Measurements from ENCODE around the gene PTPRN2. TPM values are rescaled to one million over a fixed set of nuclear protein-coding genes. Genes with fewer than 3 reads are reported as not detected.

PTPRN2 gene
- total RNA-seq, 2 experiments from 2014 or later = 0.70 TPM; not detected in 1

DNA sequence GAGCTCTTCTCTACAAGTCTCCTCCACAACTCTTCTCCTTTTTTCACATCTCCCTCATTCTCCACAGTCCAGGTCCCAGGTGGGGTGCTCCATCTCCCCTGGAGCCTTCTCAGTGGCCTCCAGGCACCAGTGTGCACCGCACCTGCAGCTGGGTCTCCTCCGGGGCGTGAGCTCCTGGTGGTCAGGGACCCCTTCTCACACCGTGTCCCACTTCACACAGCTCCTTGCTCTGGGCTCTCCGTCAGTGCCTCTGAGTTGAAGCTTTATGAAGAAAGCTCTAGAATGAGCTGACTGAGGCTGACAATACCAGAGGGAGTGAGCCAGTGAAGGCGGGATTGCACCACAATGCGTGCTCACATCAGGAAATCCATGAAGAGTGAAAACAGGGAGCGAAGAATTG, 960.6 kb downstream of the PTPRN2 start:
- H3K9me3 ChIP-seq (ENCODE audit: low read length) = no peaks in the 10 kb centered on the region
- no peak overlapping the region for H3K4me2 ChIP-seq (ENCODE audit: low read length)
- ChIA-PET POLR2A (interaction anchor here (0.9 kb wide), 1 partner anchor 34 kb away, joined by 3 read pairs; no protein-coding TSS in a partner anchor), CTCF (ENCODE audit: unreplicated experiment) (no interaction called here)
- BruUV-seq (replicated peaks) = no TSS peak
- H4K20me1 ChIP-seq (ENCODE audit: insufficient read depth, low read length) = no peaks in the 10 kb centered on the region
- H3K9me2 ChIP-seq (ENCODE audit: insufficient read depth, low read length) = no peaks in the 10 kb centered on the region
- TF ChIP-seq CTCF (conservative IDR thresholded peaks at IDR 0.05; ENCODE audit: low read length) (no peak), EZH2phosphoT487 (IDR thresholded peaks at IDR 0.05; ENCODE audit: borderline replicate concordance, low read depth, low read length) (no peak)
- DNase-seq (ENCODE audit: low spot score) = no peak
- intact Hi-C loops (cut with micrococcal nuclease; ENCODE audit: unreplicated experiment) = no loop called here
- no peak overlapping the region for H3K27ac ChIP-seq (ENCODE audit: low read depth, low read length, poor library complexity, severe bottlenecking)
- H3K4me1 ChIP-seq (ENCODE audit: insufficient read depth, low read length, poor library complexity, severe bottlenecking) = no peaks in the 10 kb centered on the region
- H2AFZ ChIP-seq (ENCODE audit: low read length) = no peak overlapping the region
- H3K79me2 ChIP-seq (ENCODE audit: insufficient read depth, low read depth, low read length) = no peaks in the 10 kb centered on the region
- no peaks in the 10 kb centered on the region for H3K36me3 ChIP-seq (ENCODE audit: insufficient read depth, low read length)
- no peak overlapping the region for H3K4me3 ChIP-seq (ENCODE audit: low read depth, low read length, poor library complexity, severe bottlenecking)

GRCh38 chr7:157625973-157626742, 961.5 kb downstream of the PTPRN2 start:
- Histone ChIP-seq H3K4me2 (ENCODE audit: low read length) (no peak overlapping the region), H3K4me3 (ENCODE audit: low read depth, low read length, poor library complexity, severe bottlenecking) (no peak overlapping the region), H4K20me1 (ENCODE audit: insufficient read depth, low read length) (no peaks in the 10 kb centered on the region), H3K79me2 (ENCODE audit: insufficient read depth, low read depth, low read length) (no peaks in the 10 kb centered on the region), H3K27ac (ENCODE audit: low read depth, low read length, poor library complexity, severe bottlenecking) (no peak overlapping the region), H3K4me1 (ENCODE audit: insufficient read depth, low read length, poor library complexity, severe bottlenecking) (no peaks in the 10 kb centered on the region), H3K9me2 (ENCODE audit: insufficient read depth, low read length) (no peaks in the 10 kb centered on the region), H3K36me3 (ENCODE audit: insufficient read depth, low read length) (no peaks in the 10 kb centered on the region), H3K9me3 (ENCODE audit: low read length) (no peaks in the 10 kb centered on the region), H2AFZ (ENCODE audit: low read length) (no peak overlapping the region)
- TF ChIP-seq CTCF (conservative IDR thresholded peaks at IDR 0.05; ENCODE audit: low read length) (no peak), EZH2phosphoT487 (IDR thresholded peaks at IDR 0.05; ENCODE audit: borderline replicate concordance, low read depth, low read length) (no peak)
- no TSS peak for BruUV-seq (replicated peaks)
- POLR2A ChIA-PET = interaction anchor here (0.5 to 0.9 kb wide), 2 partner anchors 34 to 335 kb away, joined by 3 to 6 read pairs; no protein-coding TSS in a partner anchor
- DNase-seq (ENCODE audit: low spot score) = no peak
- intact Hi-C loops (cut with micrococcal nuclease; ENCODE audit: unreplicated experiment) = no loop called here
- CTCF ChIA-PET (ENCODE audit: unreplicated experiment) = no interaction called here

- ChIA-PET CTCF (ENCODE audit: unreplicated experiment) (no interaction called here), POLR2A (no interaction called here)
- TF ChIP-seq CTCF (conservative IDR thresholded peaks at IDR 0.05; ENCODE audit: low read length) (no peak), EZH2phosphoT487 (IDR thresholded peaks at IDR 0.05; ENCODE audit: borderline replicate concordance, low read depth, low read length) (no peak)
- Histone ChIP-seq H3K4me3 (ENCODE audit: low read depth, low read length, poor library complexity, severe bottlenecking) (no peak overlapping the region), H3K79me2 (ENCODE audit: insufficient read depth, low read depth, low read length) (no peaks in the 10 kb centered on the region), H3K4me2 (ENCODE audit: low read length) (no peak overlapping the region), H3K9me2 (ENCODE audit: insufficient read depth, low read length) (no peaks in the 10 kb centered on the region), H2AFZ (ENCODE audit: low read length) (no peak overlapping the region), H3K9me3 (ENCODE audit: low read length) (no peaks in the 10 kb centered on the region), H3K27ac (ENCODE audit: low read depth, low read length, poor library complexity, severe bottlenecking) (no peak overlapping the region), H3K4me1 (ENCODE audit: insufficient read depth, low read length, poor library complexity, severe bottlenecking) (no peaks in the 10 kb centered on the region), H4K20me1 (ENCODE audit: insufficient read depth, low read length) (no peaks in the 10 kb centered on the region), H3K36me3 (ENCODE audit: insufficient read depth, low read length) (no peaks in the 10 kb centered on the region)
- no TSS peak for BruUV-seq (replicated peaks)
- no peak for DNase-seq (ENCODE audit: low spot score)
- intact Hi-C loops (cut with micrococcal nuclease; ENCODE audit: unreplicated experiment) = no loop called here
Observed at GRCh38 chr7:157623556-157623955, 964.1 kb downstream of the PTPRN2 start.

All from OCI-LY7 (cell line).